ENCODE measurements around the gene CDK10.
"Not testable (repeated sequence)": the region's sequence is repeated elsewhere in the genome, so short reads cannot be mapped to it uniquely, and the experiment has no call there.

GRCh38 chr16:89664238-89664637, 22.3 kb upstream of the CDK10 start:
- TF ChIP-seq CTCF (IDR thresholded peaks at IDR 0.05 in 2 of 3, conservative IDR thresholded peaks at IDR 0.05 in 1 of 3; ENCODE audit: control insufficient read depth in 2 of 3, extremely low read depth in 1 of 3, insufficient read depth in 1 of 3, low read depth in 3 of 3, low read length in 3 of 3); MXI1 (IDR thresholded peaks at IDR 0.05; ENCODE audit: low read depth, low read length); CEBPB (IDR thresholded peaks at IDR 0.05; ENCODE audit: borderline replicate concordance in 1 of 2, low read depth in 2 of 2, low read length in 2 of 2); POLR2A (IDR thresholded peaks at IDR 0.05; ENCODE audit: low read depth, low read length); GABPA (IDR thresholded peaks at IDR 0.05; ENCODE audit: low read depth); REST (IDR thresholded peaks at IDR 0.05; ENCODE audit: low read depth, low read length); CHD2 (IDR thresholded peaks at IDR 0.05; ENCODE audit: borderline replicate concordance, low read depth, low read length); BRCA1 (IDR thresholded peaks at IDR 0.05; ENCODE audit: low read depth, low read length); CHD1 (IDR thresholded peaks at IDR 0.05; ENCODE audit: low read depth, low read length); RB1 (IDR thresholded peaks at IDR 0.05; ENCODE audit: borderline replicate concordance); PAX8 (IDR thresholded peaks at IDR 0.05); ZNF274 (IDR thresholded peaks at IDR 0.05; ENCODE audit: insufficient read depth, insufficient read length); E4F1 (IDR thresholded peaks at IDR 0.05; ENCODE audit: borderline replicate concordance, partially characterized antibody): not testable (repeated sequence)
